Fibroblast of skin of left quadriceps (primary cell): ENCODE results near the gene FOXJ2.
"Not testable (repeated sequence)": the region's sequence is repeated elsewhere in the genome, so short reads cannot be mapped to it uniquely, and the experiment has no call there.

Experiments
- DNase-seq, 2 experiments: peaks; one replicate each; pipeline ENCODE4 v3.0.0-alpha.2; 2013; ENCODE audit warnings: low read depth in 2 of 2

Gene FOXJ2

DNA sequence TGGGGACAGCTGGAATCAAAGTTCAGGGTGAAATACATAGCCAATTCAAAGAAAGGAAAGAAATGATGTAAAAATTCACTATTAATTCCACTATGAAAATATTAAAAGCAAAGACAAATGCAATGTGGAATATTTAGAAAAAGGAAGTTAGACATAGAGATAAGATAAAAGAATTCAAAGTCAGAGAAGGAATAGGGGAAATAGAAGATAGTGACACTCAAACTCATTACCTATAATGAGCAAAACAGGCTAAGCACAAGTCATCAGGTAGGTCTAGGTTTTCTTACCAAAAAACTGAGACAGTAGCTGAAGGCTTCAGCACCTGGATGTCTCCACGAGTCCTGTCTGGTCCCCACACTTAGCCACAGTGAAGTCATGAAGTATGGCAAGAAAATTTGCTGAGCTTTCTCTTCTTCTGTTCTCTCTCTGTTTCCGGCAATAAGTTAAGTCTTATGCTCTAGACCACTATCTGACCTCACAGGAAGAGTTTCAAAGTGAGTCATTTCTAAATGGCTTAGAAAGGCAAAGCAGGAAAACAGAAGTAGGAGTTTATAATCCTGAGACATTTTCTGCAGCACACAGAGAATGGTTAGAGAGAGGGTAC is 33.6 kb downstream of the FOXJ2 start, which contains the start of gene C3AR1:
Gene C3AR1, minus strand, starts transcription at position 369 of the 604 bp plus-strand sequence. CDS start 6,174 bp downstream, outside the sequence.
- peak; percentile 26 to 35 for DNase-seq

GRCh38 chr12:8069582-8069981 is 37.1 kb downstream of the FOXJ2 start:
- DNase-seq: no peak

DNA sequence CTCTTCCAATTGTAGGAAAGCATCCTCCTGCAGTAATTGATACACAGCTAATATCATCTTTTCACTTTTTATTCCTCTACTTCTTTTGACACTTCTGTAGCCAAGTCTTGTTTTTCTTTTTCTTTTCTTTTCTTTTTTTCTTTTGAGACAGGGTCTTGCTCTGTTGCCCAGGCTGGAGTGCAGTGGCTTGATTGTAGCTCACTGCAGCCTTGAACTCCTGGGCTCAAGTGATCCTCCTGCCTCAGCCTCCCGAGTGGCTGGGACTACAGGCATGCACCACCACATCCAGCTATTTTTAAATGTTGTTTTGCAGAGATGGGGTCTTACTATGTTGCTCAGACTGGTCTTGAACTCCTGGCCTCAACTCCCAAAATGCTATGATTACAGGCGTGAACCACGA is 39.3 kb downstream of the FOXJ2 start:
- DNase-seq: not testable (repeated sequence)

GRCh38 chr12:8075935-8076334 is 43.4 kb downstream of the FOXJ2 start:
- DNase-seq: no peak

DNA sequence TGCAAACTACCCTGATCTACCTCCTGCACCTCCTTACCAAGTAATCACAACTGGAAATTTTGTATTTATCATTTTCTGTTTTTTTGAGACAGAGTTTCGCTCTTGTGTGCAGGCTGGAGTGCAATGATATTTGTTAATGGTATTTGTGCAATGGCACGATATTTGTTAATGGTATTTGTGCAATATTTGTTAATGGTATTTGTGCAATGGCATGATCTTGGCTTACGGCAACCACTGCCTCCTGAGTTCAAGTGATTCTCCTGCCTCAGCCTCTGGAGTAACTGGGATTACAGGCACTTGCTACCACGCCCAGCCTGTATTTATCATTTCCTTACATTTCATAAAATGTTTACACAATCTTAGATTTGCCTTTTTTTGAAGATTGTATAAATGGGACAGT is 43.9 kb downstream of the FOXJ2 start:
- DNase-seq: no peak

GRCh38 chr12:8077207-8077606 is 44.7 kb downstream of the FOXJ2 start:
- DNase-seq: peak; percentile 21 to 25

DNA sequence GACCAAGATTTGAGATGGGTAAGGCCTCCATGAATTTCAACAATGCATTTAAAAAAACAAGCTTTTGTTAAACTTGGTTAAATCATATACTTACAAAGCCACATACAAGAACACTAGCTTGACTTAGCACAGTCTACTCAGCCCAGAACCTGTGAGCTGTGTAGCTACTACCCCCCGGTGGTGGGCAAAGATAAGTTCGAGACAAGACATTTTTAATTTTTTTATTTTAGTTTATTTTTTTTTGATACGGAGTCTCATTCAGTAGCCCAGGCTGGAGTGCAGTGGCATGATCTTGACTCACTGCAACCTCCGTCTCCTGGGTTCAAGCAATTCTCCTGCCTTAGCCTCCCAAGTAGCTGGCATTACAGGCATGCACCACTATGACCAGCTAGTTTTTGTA is 45.9 kb downstream of the FOXJ2 start:
- DNase-seq: peak; percentile 47 to 55

GRCh38 chr12:8078916-8079315 is 46.4 kb downstream of the FOXJ2 start:
- no peak for DNase-seq

GRCh38 chr12:8080120-8080519 is 47.6 kb downstream of the FOXJ2 start:
- no peak for DNase-seq

- DNase-seq: no peak
Measured at GRCh38 chr12:8081251-8081920, 48.9 kb downstream of the FOXJ2 start.

- no peak for DNase-seq
Measured at GRCh38 chr12:8082808-8083100, 50.2 kb downstream of the FOXJ2 start.

- DNase-seq: not testable (repeated sequence)
Measured at GRCh38 chr12:8084351-8084750, 51.8 kb downstream of the FOXJ2 start.

- no peak for DNase-seq
Measured at GRCh38 chr12:8087666-8088065, 55.1 kb downstream of the FOXJ2 start.

GRCh38 chr12:8088574-8088973 is 56.1 kb downstream of the FOXJ2 start:
- no peak for DNase-seq

GRCh38 chr12:8089277-8089676 is 56.8 kb downstream of the FOXJ2 start:
- not testable (repeated sequence) for DNase-seq

DNA sequence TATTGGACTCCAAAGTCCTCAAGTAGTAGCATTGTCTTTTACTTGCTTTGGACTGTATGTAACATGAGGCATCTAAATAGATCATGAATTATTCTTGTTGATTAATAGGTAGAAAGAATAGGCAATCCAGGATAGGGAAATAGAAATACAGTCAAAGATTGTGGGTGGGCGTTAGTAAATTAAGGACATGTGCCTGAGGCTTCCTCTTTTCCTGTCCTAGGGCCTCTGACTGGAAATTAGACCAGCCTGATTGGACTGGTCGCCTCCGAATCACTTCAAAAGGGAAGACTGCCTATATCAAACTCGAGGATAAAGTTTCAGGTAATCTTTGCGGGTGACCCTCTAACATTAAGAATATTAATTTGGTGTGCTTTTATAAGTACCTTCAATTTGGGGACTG is 57.2 kb downstream of the FOXJ2 start:
- DNase-seq: no peak

- DNase-seq: no peak
Measured at GRCh38 chr12:8093291-8093690, 60.8 kb downstream of the FOXJ2 start.

GRCh38 chr12:8096281-8096915 is 63.9 kb downstream of the FOXJ2 start:
- no peak for DNase-seq

DNA sequence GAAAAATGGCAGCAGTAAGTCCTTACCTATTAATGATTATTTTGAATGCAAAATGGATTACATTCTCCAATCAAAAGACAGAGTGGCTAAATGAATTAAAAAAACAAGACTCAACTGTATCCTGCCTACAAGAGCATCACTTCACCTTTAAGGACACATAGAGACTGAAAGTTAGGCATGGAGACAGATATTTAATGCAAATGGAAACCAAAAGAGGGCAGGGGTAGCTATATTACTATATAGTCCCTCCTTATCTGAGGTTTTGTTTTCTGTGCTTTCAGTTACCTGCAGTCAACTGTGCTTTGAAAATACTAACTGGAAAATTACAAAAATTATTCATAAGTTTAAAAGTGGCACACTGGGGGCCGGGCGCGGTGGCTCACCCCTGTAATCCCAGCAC is 66.7 kb downstream of the FOXJ2 start:
- DNase-seq: no peak
